Fibroblast of the aortic adventitia (primary cell): Measurements from ENCODE around the gene F8. TPM values are rescaled to one million over a fixed set of nuclear protein-coding genes. Genes with fewer than 3 reads are reported as not detected.
A peak's percentile ranks its signal among the peaks of the same experiment; 100 is the strongest.
"Not testable (repeated sequence)": the region's sequence is repeated elsewhere in the genome, so short reads cannot be mapped to it uniquely, and the experiment has no call there.

Source experiments
- DNase-seq: peaks from one replicate; pipeline ENCODE4 v3.0.0-alpha.2; 2010; ENCODE audit warnings: low read depth
- H3K4me3 ChIP-seq: 2 replicates; pipeline ENCODE4 v1.5.1; 2011; ENCODE audit warnings: low read depth, mild to moderate bottlenecking, control low read depth, low read length, moderate library complexity
- CTCF ChIP-seq: IDR thresholded peaks from 2 replicates; pipeline ENCODE4 v1.5.1; 2011; ENCODE audit warnings: mild to moderate bottlenecking, low read length, control low read depth, inconsistent platforms; ENCODE audit not compliant: insufficient read depth
- total RNA-seq: library from RNA; depleted of rRNA; stranded (reverse); fragments of >200 nt; gene quantifications from 2 replicates; pipeline ENCODE4 v1.2.3, GENCODE V29; 2012; ENCODE audit warnings: low replicate concordance

The F8 gene
- total RNA-seq, 1 donor = 7.8 TPM

- DNase-seq = no peak
- TF ChIP-seq CTCF = no peak
- H3K4me3 ChIP-seq = no peak overlapping the region
Measured at GRCh38 chrX:154967603-154968002, 54.9 kb downstream of the F8 start.

- DNase-seq = no peak
- no peak overlapping the region for H3K4me3 ChIP-seq
- no peak for TF ChIP-seq CTCF
Measured at GRCh38 chrX:154961947-154962346, 60.6 kb downstream of the F8 start.

- DNase-seq = not testable (repeated sequence)
Measured at GRCh38 chrX:154955799-154956198, 66.7 kb downstream of the F8 start.

GRCh38 chrX:154939265-154939664, 83.3 kb downstream of the F8 start:
- DNase-seq, H3K4me3 ChIP-seq: not testable (repeated sequence)

More at GRCh38 chrX:154955799-154956198, 66.7 kb downstream of the F8 start:
- not testable (repeated sequence) for H3K4me3 ChIP-seq

- H3K4me3 ChIP-seq, DNase-seq: not testable (repeated sequence)
Measured at GRCh38 chrX:154924771-154925170, 97.8 kb downstream of the F8 start.

- TF ChIP-seq CTCF = peak; percentile 66
- peak; percentile 87 for DNase-seq
- H3K4me3 ChIP-seq = peak overlapping the region; percentile 38
Measured at GRCh38 chrX:154918060-154918483, 104.5 kb downstream of the F8 start.

- no peak for TF ChIP-seq CTCF
- H3K4me3 ChIP-seq = no peak overlapping the region
- DNase-seq = no peak
Measured at GRCh38 chrX:154914052-154914451, 108.5 kb downstream of the F8 start.

- H3K4me3 ChIP-seq, DNase-seq: not testable (repeated sequence)
Measured at GRCh38 chrX:154910528-154910927, 112.0 kb downstream of the F8 start.

- not testable (repeated sequence) for H3K4me3 ChIP-seq, DNase-seq
Measured at GRCh38 chrX:154910048-154910447, 112.5 kb downstream of the F8 start.

- no peak for TF ChIP-seq CTCF
- no peak overlapping the region for H3K4me3 ChIP-seq
- no peak for DNase-seq
Measured at GRCh38 chrX:154908821-154909220, 113.7 kb downstream of the F8 start.
